Stimulated activated CD4-positive, alpha-beta T cell treated with anti-CD3 and anti-CD28 coated beads, Interleukin-15, amount 100 ng/mL, for 24 hours (primary cell): Measurements from ENCODE around the gene KCNH2.

Experiments used
- DNase-seq: peaks from one replicate; pipeline ENCODE4 v3.0.0-alpha.2; 2020

Gene KCNH2

GRCh38 chr7:150994838-150995510 lies 16.9 kb upstream of the KCNH2 start:
- DNase-seq: no peak

- DNase-seq: peak; percentile 48
These were observed 16.2 kb upstream of the KCNH2 start for GRCh38 chr7:150994141-150994837.

- DNase-seq: no peak
These were observed 15.4 kb upstream of the KCNH2 start for GRCh38 chr7:150993511-150993910.

- no peak for DNase-seq
These were observed 14.7 kb upstream of the KCNH2 start for GRCh38 chr7:150992833-150993302.

GRCh38 chr7:150992051-150992640 lies 14.0 kb upstream of the KCNH2 start:
- DNase-seq: no peak

- no peak for DNase-seq
These were observed 12.5 kb upstream of the KCNH2 start, which contains the start of gene NOS3 for GRCh38 chr7:150990416-150991186. NOS3 (plus strand) TSS chr7:150991017; CDS start chr7:150993804, 2,787 bp downstream.

GRCh38 chr7:150989456-150989855 lies 11.3 kb upstream of the KCNH2 start:
- DNase-seq: no peak

GRCh38 chr7:150988230-150989226 lies 10.4 kb upstream of the KCNH2 start:
- peak; percentile 79 for DNase-seq

GRCh38 chr7:150986556-150986955 lies 8.4 kb upstream of the KCNH2 start:
- DNase-seq: no peak

- peak; percentile 77 for DNase-seq
These were observed 8.0 kb upstream of the KCNH2 start for GRCh38 chr7:150986099-150986512.

GRCh38 chr7:150983893-150984368 lies 5.8 kb upstream of the KCNH2 start:
- DNase-seq: peak; percentile 36

- DNase-seq: no peak
These were observed 4.2 kb upstream of the KCNH2 start for GRCh38 chr7:150982351-150982750.

- DNase-seq: no peak
These were observed 3.5 kb upstream of the KCNH2 start for GRCh38 chr7:150981644-150982043.

GRCh38 chr7:150980663-150981062 lies 2.5 kb upstream of the KCNH2 start:
- DNase-seq: no peak

GRCh38 chr7:150979713-150980390 lies 1.7 kb upstream of the KCNH2 start:
- no peak for DNase-seq

GRCh38 chr7:150977382-150978125 lies 567 bp downstream of the KCNH2 start:
- DNase-seq: no peak

- no peak for DNase-seq
These were observed 1.4 kb downstream of the KCNH2 start for GRCh38 chr7:150976529-150977381.

GRCh38 chr7:150975536-150976319 lies 2.4 kb downstream of the KCNH2 start:
- DNase-seq: no peak
